HepG2 (cell line): ENCODE results near the gene FCER1G. TPM values are rescaled to one million over a fixed set of nuclear protein-coding genes. Genes with fewer than 3 reads are reported as not detected.

Experiments
- CBX2 ChIP-seq, 2 experiments: fragments of 200-600 bp in 1 of 2; sonication (generic); formaldehyde crosslinking in 1 of 2; IDR thresholded peaks; 2 replicates each; pipeline versions ENCODE4 v1.7.0 to v1.8.1; 2018 to 2022; ENCODE audit warnings: low read depth in 2 of 2, low read length in 1 of 2, mild to moderate bottlenecking in 1 of 2, missing genetic modification reagents in 1 of 2
- CREM ChIP-seq, 2 experiments: sonication (generic) in 1 of 2; formaldehyde crosslinking in 1 of 2; IDR thresholded peaks; 2 replicates each; pipeline versions ENCODE4 v1.4.0 to v1.6.1; 2016 to 2020; ENCODE audit warnings: antibody characterized with exemption in 1 of 2, mild to moderate bottlenecking in 1 of 2, missing genetic modification reagents in 1 of 2
- GLI4 ChIP-seq: sonication (generic); formaldehyde crosslinking; IDR thresholded peaks from 2 replicates; pipeline ENCODE4 v1.5.1; 2020; ENCODE audit warnings: missing genetic modification reagents, mild to moderate bottlenecking, moderate library complexity, borderline replicate concordance
- GPN1 ChIP-seq: sonication (generic); formaldehyde crosslinking; IDR thresholded peaks from 2 replicates; pipeline ENCODE4 v1.5.1; 2020; ENCODE audit warnings: missing genetic modification reagents, borderline replicate concordance
- HNF4G ChIP-seq, 2 experiments: sonication (generic) in 1 of 2; formaldehyde crosslinking in 1 of 2; IDR thresholded peaks; 2 replicates each; pipeline versions ENCODE4 v1.4.0 to v1.6.1; 2011 to 2020; ENCODE audit warnings: borderline replicate concordance in 2 of 2, low read depth in 2 of 2, mild to moderate bottlenecking in 2 of 2, low read length in 1 of 2, missing genetic modification reagents in 1 of 2, moderate library complexity in 1 of 2
- MTA1 ChIP-seq: sonication (generic); formaldehyde crosslinking; IDR thresholded peaks from 2 replicates; pipeline ENCODE4 v1.4.0; 2020; ENCODE audit warnings: missing genetic modification reagents, mild to moderate bottlenecking, borderline replicate concordance
- MYNN ChIP-seq: sonication (generic); formaldehyde crosslinking; IDR thresholded peaks from 2 replicates; pipeline ENCODE4 v1.4.0; 2020; ENCODE audit warnings: mild to moderate bottlenecking, low read depth, missing genetic modification reagents
- RBM39 ChIP-seq: fragments of 200-400 bp; formaldehyde crosslinking; IDR thresholded peaks from one replicate; pipeline ENCODE4 v1.6.1; 2018; ENCODE audit warnings: antibody characterized with exemption, mild to moderate bottlenecking, low read depth, low read length; ENCODE audit not compliant: poor library complexity, severe bottlenecking
- TBL1XR1 ChIP-seq: fragments of 150-350 bp; IDR thresholded peaks from 2 replicates; pipeline ENCODE4 v1.6.1; 2014; ENCODE audit warnings: borderline replicate concordance, low read length; ENCODE audit not compliant: partially characterized antibody
- U2AF1 ChIP-seq: fragments of 200-400 bp; formaldehyde crosslinking; optimal IDR thresholded peaks from 2 replicates; pipeline ENCODE3; 2017; ENCODE audit warnings: mild to moderate bottlenecking, low read depth, low read length
- XRCC5 ChIP-seq: fragments of 200-400 bp; formaldehyde crosslinking; optimal IDR thresholded peaks from 2 replicates; pipeline ENCODE3; 2017; ENCODE audit warnings: mild to moderate bottlenecking, low read length
- ZNF331 ChIP-seq: sonication (generic); formaldehyde crosslinking; IDR thresholded peaks from 2 replicates; pipeline ENCODE4 v1.4.0; 2020; ENCODE audit warnings: missing genetic modification reagents
- ZNF530 ChIP-seq: sonication (generic); formaldehyde crosslinking; IDR thresholded peaks from 2 replicates; pipeline ENCODE4 v1.5.0; 2020; ENCODE audit warnings: low read depth, mild to moderate bottlenecking, missing genetic modification reagents
- ZNF577 ChIP-seq: sonication (generic); formaldehyde crosslinking; IDR thresholded peaks from 2 replicates; pipeline ENCODE4 v1.4.0; 2020; ENCODE audit warnings: mild to moderate bottlenecking, low read depth, missing genetic modification reagents, borderline replicate concordance
- ZNF7 ChIP-seq: IDR thresholded peaks from 2 replicates; pipeline ENCODE4 v1.6.1; 2016; ENCODE audit warnings: missing biosample characterization, missing genetic modification reagents
- ZNF713 ChIP-seq: sonication (generic); formaldehyde crosslinking; IDR thresholded peaks from 2 replicates; pipeline ENCODE4 v1.4.0; 2020; ENCODE audit warnings: mild to moderate bottlenecking, missing genetic modification reagents
- ZNF746 ChIP-seq: sonication (generic); formaldehyde crosslinking; IDR thresholded peaks from 2 replicates; pipeline ENCODE4 v1.8.0; 2022; ENCODE audit warnings: mild to moderate bottlenecking, missing genetic modification reagents
- ZNF780A ChIP-seq: sonication (generic); formaldehyde crosslinking; IDR thresholded peaks from 2 replicates; pipeline ENCODE4 v1.8.0; 2022; ENCODE audit warnings: mild to moderate bottlenecking, missing genetic modification reagents, moderate library complexity
- polyA plus RNA-seq, 8 experiments: library from polyadenylated mRNA; depleted of rRNA in 3 of 8; stranded (reverse) in 7 of 8; unstranded in 1 of 8; fragments of >200 nt; fragmentation: Illumina TruSeq in 4 of 8; extraction: Trizol in 4 of 8; gene quantifications; 2 replicates each; pipeline versions ENCODE4 v1.2.1 to v1.2.3, GENCODE V29; 2011 to 2016; ENCODE audit warnings: low read depth in 4 of 8, missing spikeins in 1 of 8, mixed read lengths in 1 of 8; ENCODE audit not compliant: insufficient read depth in 1 of 8
- total RNA-seq, 5 experiments: library from RNA; depleted of rRNA; stranded (reverse); fragments of >200 nt; fragmentation: Illumina TruSeq; extraction: Trizol; gene quantifications; 2 replicates each; pipeline ENCODE4 v1.2.3, GENCODE V29; 2016; ENCODE audit warnings: low read depth in 1 of 5
- TF ChIP-seq, protein P1 (sequence below): sonication (generic); formaldehyde crosslinking; IDR thresholded peaks from 2 replicates; pipeline ENCODE4 v1.5.1; 2020; ENCODE audit warnings: missing genetic modification reagents, mild to moderate bottlenecking, borderline replicate concordance
- TF ChIP-seq, protein P2 (sequence below): sonication (generic); formaldehyde crosslinking; IDR thresholded peaks from 2 replicates; pipeline ENCODE4 v1.5.0; 2020; ENCODE audit warnings: missing genetic modification reagents, mild to moderate bottlenecking, borderline replicate concordance
- TF ChIP-seq, protein P3 (sequence below): sonication (generic); formaldehyde crosslinking; IDR thresholded peaks from 2 replicates; pipeline ENCODE4 v1.8.1; 2023; ENCODE audit warnings: mild to moderate bottlenecking, moderate library complexity, missing genetic modification reagents
- TF ChIP-seq, protein P4 (sequence below): sonication (generic); formaldehyde crosslinking; IDR thresholded peaks from 2 replicates; pipeline ENCODE4 v1.5.0; 2020; ENCODE audit warnings: missing genetic modification reagents
- TF ChIP-seq, protein P5 (sequence below): IDR thresholded peaks from 2 replicates; pipeline ENCODE4 v1.6.1; 2016

The FCER1G gene
- total and polyA plus RNA-seq, 2 of the 13 experiments (the other 11 are each of a cell fraction or from before 2014, with no cell fraction given): 1.3 to 6.4 TPM

DNA sequence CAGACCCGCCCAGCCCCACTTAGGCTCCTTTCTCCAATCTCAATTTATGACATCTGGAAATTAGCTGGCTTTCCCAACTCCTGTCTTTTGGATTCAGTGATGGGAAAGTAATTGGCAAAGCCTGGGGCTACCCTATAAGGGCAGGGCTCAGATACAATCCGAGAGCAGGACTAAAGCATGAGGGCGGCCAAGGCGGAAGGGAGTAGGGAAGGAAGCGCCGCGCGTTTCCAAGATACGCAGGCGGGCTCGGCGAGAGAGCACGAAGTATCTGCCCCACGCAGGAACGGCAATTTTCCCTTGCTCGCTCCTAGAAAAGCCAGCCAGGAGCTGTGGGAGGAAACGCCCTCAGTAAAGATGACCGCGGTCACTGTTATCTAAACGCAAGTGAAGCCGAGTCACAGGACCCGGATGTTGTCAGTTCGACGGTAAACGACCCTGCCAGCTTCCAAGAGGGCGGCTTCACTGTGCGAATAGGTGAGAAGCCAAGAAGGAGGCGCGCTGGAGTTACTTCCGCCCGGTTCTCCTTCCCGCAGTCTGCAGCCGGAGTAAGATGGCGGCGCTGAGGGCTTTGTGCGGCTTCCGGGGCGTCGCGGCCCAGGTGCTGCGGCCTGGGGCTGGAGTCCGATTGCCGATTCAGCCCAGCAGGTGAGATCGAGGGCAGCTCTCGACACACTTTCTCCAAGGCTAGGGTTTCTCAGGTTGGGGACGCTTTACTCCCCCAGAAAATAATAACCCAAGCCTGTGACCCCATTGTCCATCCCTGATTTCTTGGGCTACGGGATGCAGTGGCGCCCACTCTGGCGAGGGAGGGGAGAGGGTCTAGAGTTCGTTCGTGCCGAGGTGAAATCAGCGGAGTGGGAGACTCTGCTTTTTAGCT is 13.0 kb upstream of the FCER1G start, which contains the start of gene NDUFS2 (continued):
- TF ChIP-seq RBM39 (peak; percentile 35), MTA1 (CRISPR knock-in tag) (peak; percentile 35; the same call in 1 of the 2 replicates), HNF4G (IDR thresholded peaks at IDR 0.05; ENCODE audit: borderline replicate concordance, low read depth, low read length) (no peak), HNF4G (CRISPR knock-in tag; IDR thresholded peaks at IDR 0.05; ENCODE audit: borderline replicate concordance, low read depth) (no peak), ZNF7 (CRISPR knock-in tag) (no peak), U2AF1 (no peak), XRCC5 (peak; percentile 69), ZNF713 (CRISPR knock-in tag) (no peak), ZNF331 (CRISPR knock-in tag) (0 out of 2 replicates have a peak, but pooled peaks have one; percentile 48), GLI4 (CRISPR knock-in tag) (peak; percentile 15; the same call in 1 of the 2 replicates), CREM (IDR thresholded peaks at IDR 0.05) (peak; percentile 97), CREM (CRISPR knock-in tag; IDR thresholded peaks at IDR 0.05) (no peak), ZNF780A (CRISPR knock-in tag) (no peak), ZNF530 (CRISPR knock-in tag) (no peak), GPN1 (CRISPR knock-in tag) (no peak), ZNF577 (CRISPR knock-in tag) (no peak), CBX2 (IDR thresholded peaks at IDR 0.05; ENCODE audit: low read depth, low read length) (no peak), CBX2 (CRISPR knock-in tag; IDR thresholded peaks at IDR 0.05; ENCODE audit: low read depth) (no peak), ZNF746 (CRISPR knock-in tag) (no peak), MYNN (CRISPR knock-in tag) (no peak), TBL1XR1 (no peak)
- TF ChIP-seq, protein P1, sequence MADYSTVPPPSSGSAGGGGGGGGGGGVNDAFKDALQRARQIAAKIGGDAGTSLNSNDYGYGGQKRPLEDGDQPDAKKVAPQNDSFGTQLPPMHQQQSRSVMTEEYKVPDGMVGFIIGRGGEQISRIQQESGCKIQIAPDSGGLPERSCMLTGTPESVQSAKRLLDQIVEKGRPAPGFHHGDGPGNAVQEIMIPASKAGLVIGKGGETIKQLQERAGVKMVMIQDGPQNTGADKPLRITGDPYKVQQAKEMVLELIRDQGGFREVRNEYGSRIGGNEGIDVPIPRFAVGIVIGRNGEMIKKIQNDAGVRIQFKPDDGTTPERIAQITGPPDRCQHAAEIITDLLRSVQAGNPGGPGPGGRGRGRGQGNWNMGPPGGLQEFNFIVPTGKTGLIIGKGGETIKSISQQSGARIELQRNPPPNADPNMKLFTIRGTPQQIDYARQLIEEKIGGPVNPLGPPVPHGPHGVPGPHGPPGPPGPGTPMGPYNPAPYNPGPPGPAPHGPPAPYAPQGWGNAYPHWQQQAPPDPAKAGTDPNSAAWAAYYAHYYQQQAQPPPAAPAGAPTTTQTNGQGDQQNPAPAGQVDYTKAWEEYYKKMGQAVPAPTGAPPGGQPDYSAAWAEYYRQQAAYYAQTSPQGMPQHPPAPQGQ (CRISPR knock-in tag): no peak
- TF ChIP-seq, protein P2, sequence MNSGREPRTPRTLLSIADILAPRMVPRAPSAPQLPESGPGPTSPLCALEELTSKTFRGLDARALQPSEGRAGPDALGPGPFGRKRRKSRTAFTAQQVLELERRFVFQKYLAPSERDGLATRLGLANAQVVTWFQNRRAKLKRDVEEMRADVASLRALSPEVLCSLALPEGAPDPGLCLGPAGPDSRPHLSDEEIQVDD (CRISPR knock-in tag): no peak
- TF ChIP-seq, protein P3, sequence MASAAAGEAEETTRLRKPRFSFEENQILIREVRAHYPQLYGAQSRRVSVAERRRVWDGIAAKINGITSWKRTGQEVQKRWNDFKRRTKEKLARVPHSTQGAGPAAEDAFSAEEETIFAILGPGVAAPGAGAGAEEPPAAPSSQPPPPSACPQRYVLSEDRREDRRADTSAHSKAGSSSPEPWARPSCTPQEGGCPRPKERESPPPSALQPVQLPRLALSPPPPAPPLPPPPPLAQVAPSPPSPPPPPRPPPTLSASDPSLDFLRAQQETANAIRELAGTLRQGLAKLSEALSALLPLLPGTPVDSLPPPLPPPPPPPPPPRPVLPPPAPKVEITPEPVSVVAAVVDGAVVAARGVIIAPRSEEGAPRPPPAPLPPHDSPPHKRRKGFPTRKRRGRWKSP (CRISPR knock-in tag): 0 out of 2 replicates have a peak, but pooled peaks have one; percentile 57
- TF ChIP-seq, protein P4, sequence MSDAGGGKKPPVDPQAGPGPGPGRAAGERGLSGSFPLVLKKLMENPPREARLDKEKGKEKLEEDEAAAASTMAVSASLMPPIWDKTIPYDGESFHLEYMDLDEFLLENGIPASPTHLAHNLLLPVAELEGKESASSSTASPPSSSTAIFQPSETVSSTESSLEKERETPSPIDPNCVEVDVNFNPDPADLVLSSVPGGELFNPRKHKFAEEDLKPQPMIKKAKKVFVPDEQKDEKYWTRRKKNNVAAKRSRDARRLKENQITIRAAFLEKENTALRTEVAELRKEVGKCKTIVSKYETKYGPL: 0 out of 2 replicates have a peak, but pooled peaks have one; percentile 19
- TF ChIP-seq, protein P5, sequence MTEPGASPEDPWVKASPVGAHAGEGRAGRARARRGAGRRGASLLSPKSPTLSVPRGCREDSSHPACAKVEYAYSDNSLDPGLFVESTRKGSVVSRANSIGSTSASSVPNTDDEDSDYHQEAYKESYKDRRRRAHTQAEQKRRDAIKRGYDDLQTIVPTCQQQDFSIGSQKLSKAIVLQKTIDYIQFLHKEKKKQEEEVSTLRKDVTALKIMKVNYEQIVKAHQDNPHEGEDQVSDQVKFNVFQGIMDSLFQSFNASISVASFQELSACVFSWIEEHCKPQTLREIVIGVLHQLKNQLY (CRISPR knock-in tag): no peak
